Measurements from ENCODE around the gene LY6G6C. TPM values are rescaled to one million over a fixed set of nuclear protein-coding genes. Genes with fewer than 3 reads are reported as not detected.
A peak's percentile ranks its signal among the peaks of the same experiment; 100 is the strongest.

LY6G6C gene
- total and polyA plus RNA-seq, 2 of the 13 experiments (the other 11 are each of a cell fraction or from before 2014, with no cell fraction given), result 0.15 TPM; not detected in 1

DNA sequence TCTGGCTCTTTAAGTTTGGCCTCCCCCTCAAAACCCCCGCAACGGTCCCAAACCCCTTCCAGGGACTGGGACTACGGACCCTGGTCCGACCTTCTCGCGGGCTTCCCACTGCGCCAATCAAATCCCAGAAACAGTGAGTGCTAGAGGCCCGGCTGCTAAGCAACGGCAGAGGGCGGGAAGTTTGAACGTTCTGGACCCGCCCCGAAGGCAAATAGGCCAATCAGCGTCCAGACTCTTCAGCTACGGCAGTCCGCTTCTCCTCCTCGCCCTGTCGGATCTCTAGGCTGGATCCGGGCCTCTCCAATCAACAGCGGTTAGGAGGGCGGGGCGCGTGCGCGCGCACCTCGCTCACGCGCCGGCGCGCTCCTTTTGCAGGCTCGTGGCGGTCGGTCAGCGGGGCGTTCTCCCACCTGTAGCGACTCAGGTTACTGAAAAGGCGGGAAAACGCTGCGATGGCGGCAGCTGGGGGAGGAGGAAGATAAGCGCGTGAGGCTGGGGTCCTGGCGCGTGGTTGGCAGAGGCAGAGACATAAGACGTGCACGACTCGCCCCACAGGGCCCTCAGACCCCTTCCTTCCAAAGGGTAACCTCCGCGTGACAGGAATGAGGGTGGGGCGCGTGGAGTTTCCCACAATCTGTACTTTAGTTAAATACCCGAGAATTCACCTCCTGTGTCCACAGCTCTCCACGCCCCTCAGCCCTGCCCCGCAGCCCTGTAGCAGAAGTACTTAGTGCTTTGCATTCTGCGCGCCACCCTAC lies 18.3 kb upstream of the LY6G6C start, which contains the start of gene MSH5 (continued):
- peak; percentile 89; the same call in 1 of the 2 replicates for TF ChIP-seq ZNF782 (CRISPR knock-in tag; IDR thresholded peaks at IDR 0.05; ENCODE audit: borderline replicate concordance)
- peak; percentile 100 for TF ChIP-seq E2F1 (CRISPR knock-in tag; IDR thresholded peaks at IDR 0.05)
- no peak for TF ChIP-seq SOX6 (IDR thresholded peaks at IDR 0.05)
- TF ChIP-seq SOX6 (CRISPR knock-in tag; IDR thresholded peaks at IDR 0.05), result peak; percentile 87
- TF ChIP-seq IKZF4 (CRISPR knock-in tag; IDR thresholded peaks at IDR 0.05; ENCODE audit: borderline replicate concordance, low read depth, not compliant biosample characterization), result peak; percentile 98
- no peak for TF ChIP-seq GTF2F1 (IDR thresholded peaks at IDR 0.05; ENCODE audit: low read length)
- TF ChIP-seq SAFB2 (CRISPR knock-in tag; IDR thresholded peaks at IDR 0.05; ENCODE audit: borderline replicate concordance, low read depth), result peak; percentile 95
- TF ChIP-seq ZNF460 (CRISPR knock-in tag; IDR thresholded peaks at IDR 0.05; ENCODE audit: borderline replicate concordance), result peak; percentile 53; the same call in 1 of the 2 replicates
- no peak for TF ChIP-seq NFE2L2 (IDR thresholded peaks at IDR 0.05; ENCODE audit: low read length)
- peak; percentile 96 for TF ChIP-seq JUNB (CRISPR knock-in tag; IDR thresholded peaks at IDR 0.05; ENCODE audit: borderline replicate concordance)
- peak; percentile 81 for TF ChIP-seq ZSCAN9 (CRISPR knock-in tag; IDR thresholded peaks at IDR 0.05; ENCODE audit: borderline replicate concordance)
- TF ChIP-seq ZNF605 (CRISPR knock-in tag; IDR thresholded peaks at IDR 0.05), result peak; percentile 99
- no peak for TF ChIP-seq TCF12 (IDR thresholded peaks at IDR 0.05)
- TF ChIP-seq TCF12 (CRISPR knock-in tag; IDR thresholded peaks at IDR 0.05), result 0 out of 2 replicates have a peak, but pooled peaks have one; percentile 68
- TF ChIP-seq ZNF572 (CRISPR knock-in tag; IDR thresholded peaks at IDR 0.05), result no peak
- no peak for TF ChIP-seq LCORL (IDR thresholded peaks at IDR 0.05)
- peak; percentile 96 for TF ChIP-seq LCORL (CRISPR knock-in tag; IDR thresholded peaks at IDR 0.05)

Data from HepG2 (cell line).